Vagina (tissue), 2 donors: Measurements from ENCODE around the gene GPN3.

Source experiments
- CTCF ChIP-seq, 3 experiments: fragments of 450-650 bp in 2 of 3; fragments of 200-600 bp in 1 of 3; sonication (generic) in 1 of 3; IDR thresholded peaks; one replicate each; pipeline ENCODE4 v1.5.1; 2017 to 2019; ENCODE audit warnings: antibody characterized with exemption in 3 of 3, mild to moderate bottlenecking in 2 of 3, moderate library complexity in 2 of 3
- POLR2A ChIP-seq, 2 donors: fragments of 450-650 bp; IDR thresholded peaks; one replicate each; pipeline ENCODE4 v1.6.1; 2017; ENCODE audit warnings: antibody characterized with exemption in 2 of 2, mild to moderate bottlenecking in 2 of 2, moderate library complexity in 2 of 2
- POLR2AphosphoS5 ChIP-seq, 2 donors: sonication (generic); formaldehyde crosslinking; IDR thresholded peaks; one replicate each; pipeline ENCODE4 v1.9.0; 2017; ENCODE audit warnings: antibody characterized with exemption in 2 of 2, mild to moderate bottlenecking in 2 of 2, low read depth in 1 of 2; ENCODE audit not compliant: insufficient read depth in 1 of 2

GRCh38 chr12:110436231-110436630 lies 31.8 kb downstream of the GPN3 start:
- TF ChIP-seq POLR2AphosphoS5 (IDR thresholded peaks at IDR 0.05; ENCODE audit: insufficient read depth in 1 of 2, low read depth in 1 of 2): no peak
- TF ChIP-seq CTCF (IDR thresholded peaks at IDR 0.05): no peak
- no peak for TF ChIP-seq POLR2A (IDR thresholded peaks at IDR 0.05)
